ENCODE data around the gene LCOR. TPM values are rescaled to one million over a fixed set of nuclear protein-coding genes. Genes with fewer than 3 reads are reported as not detected.

Gene LCOR
- total and polyA plus RNA-seq, 4 donors = 2.5 to 31.2 (median 14.5) TPM

- no peak overlapping the region for H3K27ac ChIP-seq (ENCODE audit: low read depth in 1 of 2, low read length in 2 of 2)
- no peaks in the 10 kb centered on the region for H3K4me1 ChIP-seq (ENCODE audit: control insufficient read depth in 4 of 4, insufficient read depth in 4 of 4, low read length in 3 of 4)
- 95% methylated on average over 1 of the region's 1 CpG for WGBS
- no peak for TF ChIP-seq ATF3 (IDR thresholded peaks at IDR 0.05)
- H3K9me3 ChIP-seq (ENCODE audit: control insufficient read depth in 4 of 4, low read length in 3 of 4) = no peaks in the 10 kb centered on the region
- H3K9ac ChIP-seq (ENCODE audit: low read depth in 1 of 2, low read length in 2 of 2) = no peak overlapping the region
- no peak overlapping the region for H3K4me3 ChIP-seq (ENCODE audit: low read depth in 1 of 3, low read length in 3 of 3)
- no peak for DNase-seq (ENCODE audit: low spot score)
- no peaks in the 10 kb centered on the region for H3K27me3 ChIP-seq (ENCODE audit: control insufficient read depth in 4 of 4, insufficient read depth in 4 of 4, low read length in 3 of 4)
- no peaks in the 10 kb centered on the region for H3K36me3 ChIP-seq (ENCODE audit: control insufficient read depth in 4 of 4, insufficient read depth in 3 of 4, low read depth in 1 of 4, low read length in 3 of 4)
Observed at GRCh38 chr10:96791902-96792301, 40.2 kb upstream of the LCOR start.

- no peaks in the 10 kb centered on the region for H3K9me3 ChIP-seq (ENCODE audit: control insufficient read depth in 4 of 4, low read length in 3 of 4)
- DNase-seq (ENCODE audit: low spot score) = no peak
- WGBS = 77% methylated on average over 8 of the region's 8 CpGs
- TF ChIP-seq MAX (IDR thresholded peaks at IDR 0.05) (no peak), RAD21 (IDR thresholded peaks at IDR 0.05) (no peak), ZBTB33 (IDR thresholded peaks at IDR 0.05) (no peak), YY1 (IDR thresholded peaks at IDR 0.05) (no peak), CTCF (IDR thresholded peaks at IDR 0.05; ENCODE audit: low read depth, low read length, missing input control) (no peak), TAF1 (conservative IDR thresholded peaks at IDR 0.05) (no peak), RXRA (IDR thresholded peaks at IDR 0.05) (no peak), NR2F2 (IDR thresholded peaks at IDR 0.05) (no peak), JUND (IDR thresholded peaks at IDR 0.05) (no peak), GABPA (IDR thresholded peaks at IDR 0.05 in 1 of 2, conservative IDR thresholded peaks at IDR 0.05 in 1 of 2) (no peak), FOXA2 (IDR thresholded peaks at IDR 0.05) (no peak), FOXA1 (IDR thresholded peaks at IDR 0.05) (no peak), HNF4G (IDR thresholded peaks at IDR 0.05) (no peak), HNF4A (conservative IDR thresholded peaks at IDR 0.05) (no peak), REST (IDR thresholded peaks at IDR 0.05) (no peak), SP1 (IDR thresholded peaks at IDR 0.05) (no peak), ATF3 (IDR thresholded peaks at IDR 0.05) (no peak), EGR1 (IDR thresholded peaks at IDR 0.05; ENCODE audit: low read depth in 2 of 2) (no peak)
- no peak overlapping the region for H3K4me3 ChIP-seq (ENCODE audit: low read depth in 1 of 3, low read length in 3 of 3)
- H3K9ac ChIP-seq (ENCODE audit: low read depth in 1 of 2, low read length in 2 of 2) = no peak overlapping the region
- no peaks in the 10 kb centered on the region for H3K27me3 ChIP-seq (ENCODE audit: control insufficient read depth in 4 of 4, insufficient read depth in 4 of 4, low read length in 3 of 4)
- H3K27ac ChIP-seq (ENCODE audit: low read depth in 1 of 2, low read length in 2 of 2) = no peak overlapping the region
- H3K36me3 ChIP-seq (ENCODE audit: control insufficient read depth in 4 of 4, insufficient read depth in 3 of 4, low read depth in 1 of 4, low read length in 3 of 4) = peaks cover 0 to 1% (median 0%) of the 10 kb centered on the region in 4 donors
- H3K4me1 ChIP-seq (ENCODE audit: control insufficient read depth in 4 of 4, insufficient read depth in 4 of 4, low read length in 3 of 4) = peaks cover 2 to 6% (median 4%) of the 10 kb centered on the region in 4 donors
Observed at GRCh38 chr10:96794836-96795733, 37.0 kb upstream of the LCOR start.
